GM12891 (cell line): Measurements from ENCODE around the gene ARHGEF7.

Experiments
- PAX5 ChIP-seq: IDR thresholded peaks from 2 replicates; pipeline ENCODE4 v1.6.1; 2011; ENCODE audit warnings: low read length, moderate library complexity, mild to moderate bottlenecking; ENCODE audit not compliant: insufficient read depth, severe bottlenecking
- POLR2A ChIP-seq: IDR thresholded peaks from 2 replicates; pipeline ENCODE4 v1.6.1; 2011; ENCODE audit warnings: low read depth, low read length, control low read depth
- POLR2AphosphoS5 ChIP-seq: IDR thresholded peaks from 2 replicates; pipeline ENCODE4 v1.6.1; 2011; ENCODE audit warnings: low read depth, low read length, control low read depth
- SPI1 ChIP-seq: IDR thresholded peaks from 2 replicates; pipeline ENCODE4 v1.6.1; 2011; ENCODE audit warnings: low read depth, low read length, control low read depth
- TAF1 ChIP-seq: IDR thresholded peaks from 2 replicates; pipeline ENCODE4 v1.6.1; 2011; ENCODE audit warnings: low read depth, low read length, control low read depth

GRCh38 chr13:111336666-111337065, 221.6 kb downstream of the ARHGEF7 start:
- no peak for TF ChIP-seq POLR2A
- no peak for TF ChIP-seq PAX5
- TF ChIP-seq POLR2AphosphoS5: no peak
- TF ChIP-seq TAF1: no peak
- no peak for TF ChIP-seq SPI1
